ENCODE results near the gene ADAMTS8. TPM values are rescaled to one million over a fixed set of nuclear protein-coding genes. Genes with fewer than 3 reads are reported as not detected.
A peak's percentile ranks its signal among the peaks of the same experiment; 100 is the strongest.

The ADAMTS8 gene
- total and polyA plus RNA-seq, 9 of the 15 experiments (the other 6 are each of a cell fraction or from before 2014, with no cell fraction given): not detected

DNA sequence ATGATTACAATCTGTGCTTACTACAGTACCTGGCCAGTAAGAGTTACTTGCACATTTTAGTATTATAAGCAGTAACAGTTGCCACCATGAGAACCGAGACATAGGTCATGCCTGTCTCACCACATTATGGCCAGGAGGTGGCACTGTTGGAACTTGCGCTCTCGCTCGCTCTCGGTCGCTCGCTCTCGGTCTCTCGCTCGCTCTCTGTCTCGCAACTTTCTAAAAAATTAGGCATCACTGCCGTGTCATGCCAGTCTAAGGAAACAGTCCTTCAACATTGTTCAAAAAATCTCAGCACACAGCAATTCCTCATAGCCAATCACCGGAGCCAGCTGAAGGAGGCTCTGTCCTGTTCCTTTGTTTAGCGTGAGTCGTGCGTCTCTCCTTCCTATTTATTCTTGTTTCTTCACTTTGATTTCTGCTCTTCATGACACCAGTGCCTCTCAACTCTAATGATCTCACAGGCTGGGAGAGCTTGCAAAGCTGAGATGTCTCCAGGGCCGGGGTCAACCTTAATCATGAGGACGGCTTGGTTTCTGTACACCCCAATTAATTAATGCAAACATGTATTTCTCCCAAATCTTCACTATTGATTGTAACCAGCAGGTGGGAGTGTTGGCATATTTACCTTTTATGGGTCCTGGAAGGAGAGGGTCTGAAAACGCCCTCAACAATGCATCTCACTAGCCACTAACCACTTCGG is 6.3 kb upstream of the ADAMTS8 start (continued):
- TF ChIP-seq HCFC1 (IDR thresholded peaks at IDR 0.05; ENCODE audit: low read depth, low read length): no peak
- TF ChIP-seq, protein P1, sequence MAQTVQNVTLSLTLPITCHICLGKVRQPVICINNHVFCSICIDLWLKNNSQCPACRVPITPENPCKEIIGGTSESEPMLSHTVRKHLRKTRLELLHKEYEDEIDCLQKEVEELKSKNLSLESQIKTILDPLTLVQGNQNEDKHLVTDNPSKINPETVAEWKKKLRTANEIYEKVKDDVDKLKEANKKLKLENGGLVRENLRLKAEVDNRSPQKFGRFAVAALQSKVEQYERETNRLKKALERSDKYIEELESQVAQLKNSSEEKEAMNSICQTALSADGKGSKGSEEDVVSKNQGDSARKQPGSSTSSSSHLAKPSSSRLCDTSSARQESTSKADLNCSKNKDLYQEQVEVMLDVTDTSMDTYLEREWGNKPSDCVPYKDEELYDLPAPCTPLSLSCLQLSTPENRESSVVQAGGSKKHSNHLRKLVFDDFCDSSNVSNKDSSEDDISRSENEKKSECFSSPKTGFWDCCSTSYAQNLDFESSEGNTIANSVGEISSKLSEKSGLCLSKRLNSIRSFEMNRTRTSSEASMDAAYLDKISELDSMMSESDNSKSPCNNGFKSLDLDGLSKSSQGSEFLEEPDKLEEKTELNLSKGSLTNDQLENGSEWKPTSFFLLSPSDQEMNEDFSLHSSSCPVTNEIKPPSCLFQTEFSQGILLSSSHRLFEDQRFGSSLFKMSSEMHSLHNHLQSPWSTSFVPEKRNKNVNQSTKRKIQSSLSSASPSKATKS (CRISPR knock-in tag; IDR thresholded peaks at IDR 0.05): no peak
- TF ChIP-seq HDAC3 (IDR thresholded peaks at IDR 0.05; ENCODE audit: borderline replicate concordance, partially characterized antibody): no peak
- TF ChIP-seq, protein P2, sequence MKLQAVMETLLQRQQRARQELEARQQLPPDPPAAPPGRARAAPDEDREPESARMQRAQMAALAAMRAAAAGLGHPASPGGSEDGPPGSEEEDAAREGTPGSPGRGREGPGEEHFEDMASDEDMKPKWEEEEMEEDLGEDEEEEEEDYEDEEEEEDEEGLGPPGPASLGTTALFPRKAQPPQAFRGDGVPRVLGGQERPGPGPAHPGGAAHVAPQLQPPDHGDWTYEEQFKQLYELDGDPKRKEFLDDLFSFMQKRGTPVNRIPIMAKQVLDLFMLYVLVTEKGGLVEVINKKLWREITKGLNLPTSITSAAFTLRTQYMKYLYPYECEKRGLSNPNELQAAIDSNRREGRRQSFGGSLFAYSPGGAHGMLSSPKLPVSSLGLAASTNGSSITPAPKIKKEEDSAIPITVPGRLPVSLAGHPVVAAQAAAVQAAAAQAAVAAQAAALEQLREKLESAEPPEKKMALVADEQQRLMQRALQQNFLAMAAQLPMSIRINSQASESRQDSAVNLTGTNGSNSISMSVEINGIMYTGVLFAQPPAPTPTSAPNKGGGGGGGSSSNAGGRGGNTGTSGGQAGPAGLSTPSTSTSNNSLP (IDR thresholded peaks at IDR 0.05; ENCODE audit: borderline replicate concordance, low read depth, low read length): no peak; the same call in 1 of the 2 replicates
- TF ChIP-seq HDAC2 (IDR thresholded peaks at IDR 0.05): 0 out of 2 replicates have a peak, but pooled peaks have one; percentile 40
- TF ChIP-seq, protein P3, sequence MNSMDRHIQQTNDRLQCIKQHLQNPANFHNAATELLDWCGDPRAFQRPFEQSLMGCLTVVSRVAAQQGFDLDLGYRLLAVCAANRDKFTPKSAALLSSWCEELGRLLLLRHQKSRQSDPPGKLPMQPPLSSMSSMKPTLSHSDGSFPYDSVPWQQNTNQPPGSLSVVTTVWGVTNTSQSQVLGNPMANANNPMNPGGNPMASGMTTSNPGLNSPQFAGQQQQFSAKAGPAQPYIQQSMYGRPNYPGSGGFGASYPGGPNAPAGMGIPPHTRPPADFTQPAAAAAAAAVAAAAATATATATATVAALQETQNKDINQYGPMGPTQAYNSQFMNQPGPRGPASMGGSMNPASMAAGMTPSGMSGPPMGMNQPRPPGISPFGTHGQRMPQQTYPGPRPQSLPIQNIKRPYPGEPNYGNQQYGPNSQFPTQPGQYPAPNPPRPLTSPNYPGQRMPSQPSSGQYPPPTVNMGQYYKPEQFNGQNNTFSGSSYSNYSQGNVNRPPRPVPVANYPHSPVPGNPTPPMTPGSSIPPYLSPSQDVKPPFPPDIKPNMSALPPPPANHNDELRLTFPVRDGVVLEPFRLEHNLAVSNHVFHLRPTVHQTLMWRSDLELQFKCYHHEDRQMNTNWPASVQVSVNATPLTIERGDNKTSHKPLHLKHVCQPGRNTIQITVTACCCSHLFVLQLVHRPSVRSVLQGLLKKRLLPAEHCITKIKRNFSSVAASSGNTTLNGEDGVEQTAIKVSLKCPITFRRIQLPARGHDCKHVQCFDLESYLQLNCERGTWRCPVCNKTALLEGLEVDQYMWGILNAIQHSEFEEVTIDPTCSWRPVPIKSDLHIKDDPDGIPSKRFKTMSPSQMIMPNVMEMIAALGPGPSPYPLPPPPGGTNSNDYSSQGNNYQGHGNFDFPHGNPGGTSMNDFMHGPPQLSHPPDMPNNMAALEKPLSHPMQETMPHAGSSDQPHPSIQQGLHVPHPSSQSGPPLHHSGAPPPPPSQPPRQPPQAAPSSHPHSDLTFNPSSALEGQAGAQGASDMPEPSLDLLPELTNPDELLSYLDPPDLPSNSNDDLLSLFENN (IDR thresholded peaks at IDR 0.05; ENCODE audit: low read depth in 2 of 2, low read length in 2 of 2): no peak
- TF ChIP-seq CHCHD3 (CRISPR knock-in tag; IDR thresholded peaks at IDR 0.05): no peak
- TF ChIP-seq GTF2E2 (tag; IDR thresholded peaks at IDR 0.05): no peak
- TF ChIP-seq PCBP1 (IDR thresholded peaks at IDR 0.05; ENCODE audit: low read depth, low read length, poor library complexity, severe bottlenecking): no peak
- TF ChIP-seq, protein P4, sequence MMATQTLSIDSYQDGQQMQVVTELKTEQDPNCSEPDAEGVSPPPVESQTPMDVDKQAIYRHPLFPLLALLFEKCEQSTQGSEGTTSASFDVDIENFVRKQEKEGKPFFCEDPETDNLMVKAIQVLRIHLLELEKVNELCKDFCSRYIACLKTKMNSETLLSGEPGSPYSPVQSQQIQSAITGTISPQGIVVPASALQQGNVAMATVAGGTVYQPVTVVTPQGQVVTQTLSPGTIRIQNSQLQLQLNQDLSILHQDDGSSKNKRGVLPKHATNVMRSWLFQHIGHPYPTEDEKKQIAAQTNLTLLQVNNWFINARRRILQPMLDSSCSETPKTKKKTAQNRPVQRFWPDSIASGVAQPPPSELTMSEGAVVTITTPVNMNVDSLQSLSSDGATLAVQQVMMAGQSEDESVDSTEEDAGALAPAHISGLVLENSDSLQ (IDR thresholded peaks at IDR 0.05): no peak
- TF ChIP-seq, protein P5, sequence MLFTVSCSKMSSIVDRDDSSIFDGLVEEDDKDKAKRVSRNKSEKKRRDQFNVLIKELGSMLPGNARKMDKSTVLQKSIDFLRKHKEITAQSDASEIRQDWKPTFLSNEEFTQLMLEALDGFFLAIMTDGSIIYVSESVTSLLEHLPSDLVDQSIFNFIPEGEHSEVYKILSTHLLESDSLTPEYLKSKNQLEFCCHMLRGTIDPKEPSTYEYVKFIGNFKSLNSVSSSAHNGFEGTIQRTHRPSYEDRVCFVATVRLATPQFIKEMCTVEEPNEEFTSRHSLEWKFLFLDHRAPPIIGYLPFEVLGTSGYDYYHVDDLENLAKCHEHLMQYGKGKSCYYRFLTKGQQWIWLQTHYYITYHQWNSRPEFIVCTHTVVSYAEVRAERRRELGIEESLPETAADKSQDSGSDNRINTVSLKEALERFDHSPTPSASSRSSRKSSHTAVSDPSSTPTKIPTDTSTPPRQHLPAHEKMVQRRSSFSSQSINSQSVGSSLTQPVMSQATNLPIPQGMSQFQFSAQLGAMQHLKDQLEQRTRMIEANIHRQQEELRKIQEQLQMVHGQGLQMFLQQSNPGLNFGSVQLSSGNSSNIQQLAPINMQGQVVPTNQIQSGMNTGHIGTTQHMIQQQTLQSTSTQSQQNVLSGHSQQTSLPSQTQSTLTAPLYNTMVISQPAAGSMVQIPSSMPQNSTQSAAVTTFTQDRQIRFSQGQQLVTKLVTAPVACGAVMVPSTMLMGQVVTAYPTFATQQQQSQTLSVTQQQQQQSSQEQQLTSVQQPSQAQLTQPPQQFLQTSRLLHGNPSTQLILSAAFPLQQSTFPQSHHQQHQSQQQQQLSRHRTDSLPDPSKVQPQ (CRISPR knock-in tag; IDR thresholded peaks at IDR 0.05; ENCODE audit: borderline replicate concordance): no peak
- TF ChIP-seq SMAD1 (IDR thresholded peaks at IDR 0.05; ENCODE audit: low read depth, low read length, partially characterized antibody): no peak
